Measurements from ENCODE around the gene THAP10.
"Not testable (repeated sequence)": the region's sequence is repeated elsewhere in the genome, so short reads cannot be mapped to it uniquely, and the experiment has no call there.

THAP10 gene

GRCh38 chr15:70892002-70892911, at the start of gene THAP10, which contains the start of gene LRRC49:
THAP10 (minus strand) TSS chr15:70892433; CDS start chr15:70892272, 161 bp downstream.
LRRC49 (plus strand) TSS chr15:70892826; CDS start chr15:70892895, 69 bp downstream.
- TF ChIP-seq ZFX (IDR thresholded peaks at IDR 0.05), result peak; percentile 59; the same call in 1 of the 2 replicates
- TF ChIP-seq, protein P1, sequence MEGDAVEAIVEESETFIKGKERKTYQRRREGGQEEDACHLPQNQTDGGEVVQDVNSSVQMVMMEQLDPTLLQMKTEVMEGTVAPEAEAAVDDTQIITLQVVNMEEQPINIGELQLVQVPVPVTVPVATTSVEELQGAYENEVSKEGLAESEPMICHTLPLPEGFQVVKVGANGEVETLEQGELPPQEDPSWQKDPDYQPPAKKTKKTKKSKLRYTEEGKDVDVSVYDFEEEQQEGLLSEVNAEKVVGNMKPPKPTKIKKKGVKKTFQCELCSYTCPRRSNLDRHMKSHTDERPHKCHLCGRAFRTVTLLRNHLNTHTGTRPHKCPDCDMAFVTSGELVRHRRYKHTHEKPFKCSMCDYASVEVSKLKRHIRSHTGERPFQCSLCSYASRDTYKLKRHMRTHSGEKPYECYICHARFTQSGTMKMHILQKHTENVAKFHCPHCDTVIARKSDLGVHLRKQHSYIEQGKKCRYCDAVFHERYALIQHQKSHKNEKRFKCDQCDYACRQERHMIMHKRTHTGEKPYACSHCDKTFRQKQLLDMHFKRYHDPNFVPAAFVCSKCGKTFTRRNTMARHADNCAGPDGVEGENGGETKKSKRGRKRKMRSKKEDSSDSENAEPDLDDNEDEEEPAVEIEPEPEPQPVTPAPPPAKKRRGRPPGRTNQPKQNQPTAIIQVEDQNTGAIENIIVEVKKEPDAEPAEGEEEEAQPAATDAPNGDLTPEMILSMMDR (conservative IDR thresholded peaks at IDR 0.05), result no peak
- H3K27ac ChIP-seq, result peak within 1 kb of the TSS; percentile 76

DNA sequence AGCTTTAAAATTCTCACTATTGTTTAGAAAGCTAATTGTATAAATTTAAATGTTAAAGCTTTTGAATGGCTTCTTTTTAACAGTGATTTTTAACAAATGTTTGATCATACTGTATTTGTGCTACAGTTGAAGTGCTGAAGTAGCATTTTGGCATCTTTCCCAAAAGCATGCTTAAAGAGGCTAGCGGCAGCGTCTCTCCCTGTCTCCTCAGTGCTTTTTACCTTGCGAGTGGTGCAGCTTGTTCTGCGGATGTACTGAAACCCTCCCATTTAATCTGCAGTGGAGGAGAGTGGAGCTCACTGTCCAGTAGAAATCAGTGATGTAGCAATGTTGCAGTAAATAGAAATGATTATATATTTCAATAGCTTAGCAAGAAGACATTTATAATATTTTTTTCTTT, 44.1 kb upstream of the THAP10 start:
- H3K27ac ChIP-seq, result no peak overlapping the region
- TF ChIP-seq ZFX (IDR thresholded peaks at IDR 0.05), result no peak
- TF ChIP-seq, protein P1 (conservative IDR thresholded peaks at IDR 0.05), result no peak

GRCh38 chr15:70935631-70936030, 43.4 kb upstream of the THAP10 start:
- H3K27ac ChIP-seq, result no peak overlapping the region
- no peak for TF ChIP-seq ZFX (IDR thresholded peaks at IDR 0.05)
- TF ChIP-seq, protein P1 (conservative IDR thresholded peaks at IDR 0.05), result no peak

DNA sequence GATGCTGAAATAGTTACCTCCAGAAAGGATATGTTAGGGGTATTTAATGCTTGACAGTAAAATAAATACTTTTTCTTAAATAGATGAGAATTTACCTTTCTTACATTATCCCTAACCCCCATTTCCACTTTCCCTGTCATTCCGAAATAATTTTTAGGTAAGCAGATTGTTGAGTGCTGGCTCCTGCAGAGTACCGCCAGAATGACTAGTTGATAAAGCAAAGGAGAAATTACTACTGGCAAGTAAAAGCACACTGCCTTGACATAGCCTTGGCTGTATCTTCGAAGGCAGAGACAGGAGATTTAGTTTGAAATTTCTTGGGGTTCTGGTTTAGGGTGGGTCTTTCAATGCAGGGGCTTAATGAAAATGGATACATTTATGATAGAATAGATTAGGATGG, 41.2 kb upstream of the THAP10 start:
- H3K27ac ChIP-seq, result no peak overlapping the region
- TF ChIP-seq, protein P1 (conservative IDR thresholded peaks at IDR 0.05), result no peak
- TF ChIP-seq ZFX (IDR thresholded peaks at IDR 0.05), result no peak

GRCh38 chr15:70932397-70932796, 40.2 kb upstream of the THAP10 start:
- TF ChIP-seq, protein P1 (conservative IDR thresholded peaks at IDR 0.05), result no peak
- TF ChIP-seq ZFX (IDR thresholded peaks at IDR 0.05), result no peak
- H3K27ac ChIP-seq, result no peak overlapping the region

DNA sequence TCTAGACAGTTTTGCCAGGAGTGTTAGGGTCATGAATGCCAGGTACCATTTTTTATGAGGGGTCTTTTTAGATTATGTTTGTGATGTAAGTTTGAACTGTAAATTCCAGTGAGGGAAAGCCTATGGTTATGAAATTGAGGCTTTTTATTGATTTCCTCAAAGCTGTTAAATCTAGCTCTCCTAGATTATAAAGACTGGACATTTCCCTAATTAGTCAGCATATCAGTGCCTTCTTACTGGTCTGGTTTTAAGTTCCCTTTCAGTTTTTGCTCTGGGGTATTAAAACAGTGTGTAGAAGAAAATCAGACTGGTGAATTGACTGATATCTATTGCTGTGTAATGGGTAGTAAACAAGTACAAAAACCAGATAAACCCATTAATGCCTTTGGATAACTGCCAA, 39.6 kb upstream of the THAP10 start:
- no peak overlapping the region for H3K27ac ChIP-seq
- no peak for TF ChIP-seq ZFX (IDR thresholded peaks at IDR 0.05)
- TF ChIP-seq, protein P1 (conservative IDR thresholded peaks at IDR 0.05), result no peak

DNA sequence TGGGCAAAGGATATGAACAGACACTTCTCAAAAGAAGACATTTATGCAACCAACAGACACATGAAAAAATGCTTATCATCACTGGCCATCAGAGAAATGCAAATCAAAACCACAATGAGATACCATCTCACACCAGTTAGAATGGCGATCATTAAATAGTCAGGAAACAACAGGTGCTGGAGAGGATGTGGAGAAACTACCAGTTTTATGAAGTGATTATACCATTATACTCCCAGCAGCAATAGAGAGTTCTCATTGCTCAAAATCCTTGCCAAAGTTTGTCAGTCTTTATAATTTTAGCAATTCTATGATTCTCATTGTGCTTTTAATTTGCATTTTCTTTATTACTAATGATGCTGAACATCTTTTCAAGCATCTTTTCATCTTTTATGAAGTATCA, 34.7 kb upstream of the THAP10 start:
- H3K27ac ChIP-seq, result not testable (repeated sequence)
